CD4-positive, alpha-beta T cell treated with Interferon alpha-2 for 1 hour (primary cell): ENCODE results near the gene DMD.
"Not testable (repeated sequence)": the region's sequence is repeated elsewhere in the genome, so short reads cannot be mapped to it uniquely, and the experiment has no call there.

Experiments
- DNase-seq, 2 donors: peaks; one replicate each; pipeline ENCODE4 v3.0.0-alpha.2; 2020 to 2022

Gene DMD

DNA sequence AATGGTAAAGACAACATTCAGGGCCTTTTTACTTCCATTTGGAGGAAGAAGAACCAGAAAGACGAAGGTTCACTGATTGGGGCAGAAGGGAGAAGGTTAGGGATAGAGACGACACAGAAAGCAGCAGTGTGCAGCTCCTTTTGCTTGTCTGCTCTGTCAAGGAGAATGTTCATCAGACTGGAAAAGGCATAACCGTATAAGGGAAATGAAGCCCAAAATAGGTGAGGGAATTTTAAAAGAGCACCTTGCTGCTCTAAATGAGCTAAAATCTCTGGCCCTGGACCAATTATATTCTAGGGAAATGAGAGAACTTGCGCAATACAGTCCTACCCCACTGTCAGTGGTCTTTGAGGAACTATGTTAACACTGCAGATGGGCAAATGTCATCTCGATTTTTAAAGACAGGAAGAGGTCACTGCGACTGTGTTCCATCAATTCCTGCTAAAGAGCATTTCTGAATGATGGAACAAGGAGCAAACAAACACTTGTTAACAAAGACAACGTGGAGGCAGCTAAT lies 1229.7 kb downstream of the DMD start:
- DNase-seq: no peak

DNA sequence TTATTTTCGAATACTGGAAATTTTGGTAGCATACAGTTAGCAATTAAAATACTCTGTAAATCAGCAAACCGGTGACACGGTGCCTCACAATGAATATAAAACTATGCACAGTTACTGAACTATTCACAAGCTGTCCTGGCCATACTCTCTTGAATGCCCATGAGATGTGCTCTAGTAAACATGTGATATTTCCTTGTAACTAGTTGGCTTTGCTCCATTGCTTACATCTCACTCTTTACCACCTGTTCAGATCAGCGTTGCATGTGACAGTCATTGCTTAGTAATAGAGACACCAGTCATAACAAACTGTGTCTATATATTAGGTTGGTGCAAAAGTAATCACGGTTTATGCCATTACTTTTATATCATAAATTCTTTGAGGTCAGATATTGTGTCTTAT lies 1241.6 kb downstream of the DMD start:
- no peak for DNase-seq

DNA sequence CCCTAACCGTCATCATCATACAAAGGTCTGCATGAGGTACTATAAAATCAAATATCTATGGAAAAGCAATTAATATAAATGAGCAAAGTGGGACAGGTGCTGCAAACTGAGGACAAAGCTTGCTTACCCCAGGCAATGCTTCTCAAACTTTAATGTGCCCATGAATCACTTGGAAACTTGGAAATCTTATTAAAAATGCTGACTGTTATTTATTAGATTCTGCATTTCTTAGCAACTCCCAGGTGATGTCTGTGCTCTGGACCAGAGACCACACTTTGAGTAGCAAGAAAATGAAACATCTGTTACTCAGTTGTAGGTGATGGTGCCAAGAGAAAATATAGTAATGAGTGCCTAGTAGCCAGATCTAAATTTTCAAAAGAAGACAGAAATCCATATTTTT lies 1249.1 kb downstream of the DMD start:
- DNase-seq: no peak

DNA sequence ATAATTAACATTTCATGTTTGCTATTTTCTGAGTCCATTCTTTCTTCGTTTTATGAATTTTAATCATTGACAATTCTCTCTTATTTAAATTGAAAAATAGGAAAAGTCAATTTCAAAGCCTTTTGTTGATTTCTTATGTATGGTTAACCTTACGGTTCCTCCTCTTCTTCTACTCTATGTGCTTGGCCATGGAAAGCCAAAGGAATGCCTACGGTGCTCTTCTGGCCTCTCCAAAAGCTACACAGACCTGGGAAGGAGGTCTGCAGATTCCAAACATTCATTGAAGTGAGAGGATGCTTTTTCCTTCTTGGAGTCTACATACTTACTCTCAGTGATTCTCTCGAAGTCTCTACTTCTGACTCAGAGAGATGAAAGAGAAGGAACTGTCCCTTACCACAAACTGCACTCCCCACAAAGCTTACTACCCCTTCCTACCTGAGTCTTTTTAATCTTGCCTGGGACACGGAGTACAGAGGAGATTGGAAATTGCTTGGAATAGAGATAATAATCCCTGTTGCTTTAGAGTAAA lies 1276.4 kb downstream of the DMD start:
- DNase-seq: no peak

DNA sequence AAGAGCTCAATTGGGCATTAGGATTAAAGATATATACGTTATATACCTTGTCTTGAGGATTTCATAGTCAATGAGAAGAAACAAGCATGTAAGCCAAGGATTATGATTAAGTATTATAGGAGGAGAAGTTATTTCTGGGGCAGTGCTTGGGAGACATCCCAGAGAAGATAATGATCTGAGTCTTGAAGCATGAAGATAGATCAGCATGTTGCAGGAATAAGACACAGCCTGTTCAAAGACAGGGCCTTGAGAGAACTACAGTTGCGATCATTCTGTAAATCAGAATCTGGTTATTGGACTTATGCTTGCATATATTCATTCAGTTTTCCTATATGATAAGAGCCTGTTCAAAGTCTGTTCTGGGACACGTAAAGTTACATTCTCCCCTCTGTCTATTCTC lies 1277.3 kb downstream of the DMD start:
- no peak for DNase-seq

DNA sequence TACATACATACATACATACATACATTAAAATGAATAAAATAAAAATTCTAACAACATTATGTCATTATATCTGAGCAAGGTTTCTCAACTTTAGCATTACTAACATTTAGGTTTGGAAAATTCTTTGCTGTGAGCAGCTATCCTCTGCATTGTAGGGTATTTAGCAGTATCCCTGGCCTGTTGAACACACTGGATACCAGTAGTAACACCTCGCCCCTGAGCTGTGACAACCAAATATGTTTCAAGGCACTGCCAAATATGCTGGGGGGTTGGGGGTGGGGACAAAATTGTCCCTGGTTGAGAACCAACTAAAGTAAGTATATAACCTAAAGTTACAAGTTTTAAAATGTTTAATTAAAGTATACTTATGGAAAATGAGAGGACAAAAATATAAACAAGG lies 1278.6 kb downstream of the DMD start:
- no peak for DNase-seq

DNA sequence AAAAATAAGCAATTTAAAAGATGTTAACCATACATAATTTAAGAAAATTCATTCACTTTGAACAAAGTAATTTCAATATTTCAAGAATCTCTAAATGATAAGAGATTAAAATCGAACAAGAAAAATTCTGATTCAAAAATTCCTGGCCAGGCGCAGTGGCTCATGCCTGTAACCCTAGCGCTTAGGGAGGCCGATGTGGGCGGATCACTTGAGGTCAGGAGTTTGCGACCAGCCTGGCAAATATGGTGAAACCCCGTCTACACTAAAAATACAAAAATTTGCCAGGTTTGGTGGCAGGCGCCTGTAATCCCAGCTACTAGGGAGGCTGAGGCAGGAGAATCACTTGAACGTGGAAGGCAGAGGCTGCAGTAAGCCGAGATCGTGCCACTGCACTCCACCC lies 1279.0 kb downstream of the DMD start:
- not testable (repeated sequence) for DNase-seq

DNA sequence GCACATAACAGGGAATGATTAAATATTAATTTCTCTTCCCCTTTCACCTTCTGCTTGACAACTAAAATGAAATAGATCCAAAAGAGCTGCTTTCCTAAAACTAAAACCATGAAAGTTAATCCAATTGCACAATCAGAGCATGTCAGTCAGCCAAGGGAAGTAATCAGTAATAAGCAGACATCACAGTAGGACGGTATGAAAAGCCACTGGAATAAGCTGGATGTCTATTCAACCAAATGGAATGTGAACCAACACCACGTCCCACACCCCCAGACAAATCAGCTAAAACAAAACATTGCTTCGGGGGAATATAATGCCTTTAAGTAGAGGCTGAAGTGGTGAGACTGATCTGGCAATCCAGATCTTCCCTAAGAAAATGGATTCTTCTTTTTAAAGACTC lies 1280.1 kb downstream of the DMD start:
- DNase-seq: no peak

DNA sequence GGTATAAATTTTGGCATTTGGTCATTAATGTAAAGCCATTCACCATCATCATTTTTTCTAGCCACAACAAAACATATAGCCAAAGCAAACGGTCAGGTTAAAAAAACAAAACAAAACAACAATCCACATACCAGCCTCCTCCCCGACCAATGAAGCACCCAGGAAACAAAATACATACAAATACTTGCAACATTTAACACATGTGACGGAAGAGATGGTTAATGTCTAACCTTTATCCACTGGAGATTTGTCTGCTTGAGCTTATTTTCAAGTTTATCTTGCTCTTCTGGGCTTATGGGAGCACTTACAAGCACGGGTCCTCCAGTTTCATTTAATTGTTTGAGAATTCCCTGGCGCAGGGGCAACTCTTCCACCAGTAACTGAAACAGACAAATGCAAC lies 1282.0 kb downstream of the DMD start:
- no peak for DNase-seq

DNA sequence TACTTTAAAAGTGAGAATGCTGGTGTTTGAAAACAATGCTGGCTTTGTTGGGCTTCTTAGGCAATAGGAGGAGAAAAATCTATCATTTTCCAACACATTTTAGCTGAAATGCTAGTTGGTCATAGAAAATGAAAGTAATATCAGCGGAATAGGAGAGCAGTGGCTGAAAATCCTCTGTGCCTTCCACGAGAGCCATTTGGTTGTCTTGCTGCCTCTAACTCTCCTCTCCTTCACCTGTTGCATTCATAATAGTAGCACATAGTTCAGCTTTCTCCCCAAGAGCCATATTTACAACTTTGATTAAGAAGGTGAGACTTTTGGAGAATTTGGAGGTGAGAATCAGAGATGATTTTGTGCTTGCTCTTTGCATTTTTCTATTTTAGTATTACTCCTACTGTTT lies 1290.1 kb downstream of the DMD start:
- DNase-seq: no peak

DNA sequence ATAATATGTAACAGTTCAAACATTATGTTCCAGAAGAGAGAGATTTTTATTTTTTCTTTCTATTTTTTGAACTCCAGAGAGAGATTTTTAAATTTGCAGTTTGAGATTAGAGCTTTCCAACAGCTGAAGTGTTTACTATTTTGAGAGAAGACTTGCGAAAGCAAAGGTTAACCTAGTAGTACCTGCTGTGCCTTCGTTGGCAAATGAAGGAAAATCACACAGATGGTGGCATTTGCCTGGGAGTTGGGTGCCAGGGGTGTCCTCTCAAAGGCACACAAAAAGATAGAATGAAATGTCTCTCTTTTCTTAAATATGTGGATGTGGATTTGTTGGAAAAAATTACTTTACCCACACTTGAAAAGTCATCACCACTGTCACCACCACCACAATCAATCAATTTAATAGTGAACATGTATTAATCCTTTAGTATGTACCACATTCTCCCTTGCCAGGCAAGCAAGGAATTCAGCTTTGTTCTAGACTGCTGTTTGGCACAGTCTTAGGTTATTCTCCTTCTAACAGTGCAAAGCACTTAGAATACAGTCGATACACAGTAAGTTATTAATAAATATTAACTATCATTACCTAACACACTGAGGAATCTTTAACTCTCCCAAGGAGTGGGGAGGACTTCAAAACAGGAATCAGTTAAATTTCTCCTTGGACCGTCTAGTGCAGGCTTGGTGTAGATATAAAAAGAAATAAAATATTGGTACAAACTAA lies 1301.3 kb downstream of the DMD start:
- DNase-seq: no peak

DNA sequence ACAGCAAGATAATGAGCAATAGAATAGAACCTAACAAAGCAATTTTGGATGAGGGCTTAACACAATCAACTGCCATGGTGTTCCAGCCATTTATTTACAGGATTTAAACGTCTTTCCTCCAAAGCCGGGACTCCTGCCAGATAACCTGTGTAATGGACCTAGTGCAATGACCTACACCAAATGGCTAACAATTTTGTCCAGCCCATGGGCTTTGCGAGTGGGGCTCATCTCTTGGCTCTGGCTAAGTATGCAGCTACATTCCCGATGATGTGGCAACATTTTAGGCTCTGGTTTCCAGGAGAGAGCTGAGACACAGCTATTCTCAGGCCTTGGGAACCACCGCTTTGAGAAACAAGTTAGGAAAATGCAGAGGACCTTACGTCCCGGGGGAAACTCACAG lies 1317.2 kb downstream of the DMD start:
- DNase-seq: no peak

DNA sequence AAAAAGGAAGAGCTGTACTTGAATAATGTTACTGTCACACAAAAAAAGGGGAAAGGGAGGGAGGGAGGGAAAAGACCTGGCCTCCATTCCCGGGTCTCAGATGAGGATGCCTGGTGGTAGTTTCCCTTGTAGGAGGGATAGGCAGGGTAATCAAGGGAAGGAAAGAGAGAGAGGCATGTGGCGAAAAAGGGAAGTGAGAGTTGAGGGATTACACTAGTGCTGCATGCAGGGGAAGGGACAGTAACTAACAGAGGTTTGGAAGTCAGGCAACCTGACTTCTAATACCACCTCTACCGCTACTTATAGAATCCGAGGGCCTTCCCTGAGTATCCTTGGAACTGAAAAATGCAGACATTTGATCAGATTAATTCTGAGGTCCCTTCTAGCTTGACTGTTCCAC lies 1317.8 kb downstream of the DMD start:
- no peak for DNase-seq

DNA sequence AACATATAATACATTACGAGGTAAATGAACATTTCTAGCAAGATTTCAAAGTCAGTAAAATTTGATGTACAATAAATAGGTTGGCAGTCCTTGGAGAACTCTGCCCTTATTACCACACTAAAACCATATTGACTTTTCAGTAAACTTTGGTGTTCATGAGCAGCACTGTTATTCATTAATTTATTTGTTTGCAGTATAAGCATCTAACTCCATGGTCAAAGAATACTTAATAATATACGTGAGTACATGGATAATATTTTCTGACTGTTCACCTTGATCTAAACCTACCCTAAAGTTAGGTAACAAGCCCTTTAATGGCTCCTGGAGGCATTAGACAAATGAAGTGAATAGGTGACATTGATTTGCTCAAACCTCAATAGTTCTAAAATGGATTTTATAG lies 1322.3 kb downstream of the DMD start:
- no peak for DNase-seq

DNA sequence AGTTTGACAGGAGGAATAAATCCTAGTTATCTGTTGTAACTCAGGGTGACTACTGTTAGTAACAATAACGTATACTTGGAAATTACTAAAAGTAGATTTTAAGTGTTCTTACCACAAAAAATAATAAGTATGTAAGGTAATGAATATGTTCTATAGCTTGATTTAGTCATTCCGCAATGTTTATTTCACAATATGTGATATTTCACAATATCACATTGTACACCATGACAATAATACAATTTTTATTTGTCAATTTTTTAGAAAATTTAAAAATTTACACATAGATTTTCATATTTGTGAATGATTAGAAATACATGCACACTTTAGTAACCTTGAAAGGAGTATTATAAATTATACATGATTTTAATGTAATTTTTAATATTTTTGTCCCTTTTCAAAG lies 1326.8 kb downstream of the DMD start:
- no peak for DNase-seq

DNA sequence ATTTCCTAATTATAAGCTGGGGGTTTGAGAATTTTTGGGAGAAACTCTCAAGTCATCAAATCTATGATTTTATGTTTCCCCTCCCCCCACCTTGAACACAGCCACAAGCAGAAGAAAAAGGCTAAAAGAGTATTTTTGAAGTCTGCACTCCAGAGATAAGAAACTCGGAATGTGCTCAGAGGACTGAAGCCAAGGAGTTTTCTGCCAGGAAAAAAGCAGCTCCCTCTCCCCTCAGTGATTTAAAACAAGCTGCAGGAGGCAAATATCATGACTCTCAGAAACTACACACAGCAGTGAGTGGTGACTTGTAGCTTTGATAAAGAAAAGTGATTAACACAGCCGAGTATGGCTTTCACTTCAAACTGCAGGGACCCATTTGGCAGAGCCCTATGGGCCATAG lies 1339.3 kb downstream of the DMD start:
- DNase-seq: no peak

DNA sequence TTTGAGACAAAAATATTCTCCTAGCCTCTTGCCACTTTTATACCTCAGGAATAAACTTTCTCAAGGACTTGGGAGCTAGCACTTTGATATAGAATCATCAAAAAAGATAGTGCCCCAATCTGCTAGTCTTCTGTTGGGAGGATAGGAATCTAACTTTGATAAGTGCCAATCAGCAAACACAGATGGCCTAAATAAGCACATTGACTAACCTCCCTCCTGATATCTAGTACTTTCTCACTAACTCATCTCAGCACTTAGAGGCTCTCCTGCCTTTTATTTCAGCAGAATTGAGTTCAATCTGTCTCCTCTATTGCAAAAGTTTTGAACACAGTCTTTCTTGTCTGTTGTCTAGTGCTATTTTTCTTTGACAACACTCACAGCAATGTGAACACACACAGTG lies 1341.1 kb downstream of the DMD start:
- no peak for DNase-seq

DNA sequence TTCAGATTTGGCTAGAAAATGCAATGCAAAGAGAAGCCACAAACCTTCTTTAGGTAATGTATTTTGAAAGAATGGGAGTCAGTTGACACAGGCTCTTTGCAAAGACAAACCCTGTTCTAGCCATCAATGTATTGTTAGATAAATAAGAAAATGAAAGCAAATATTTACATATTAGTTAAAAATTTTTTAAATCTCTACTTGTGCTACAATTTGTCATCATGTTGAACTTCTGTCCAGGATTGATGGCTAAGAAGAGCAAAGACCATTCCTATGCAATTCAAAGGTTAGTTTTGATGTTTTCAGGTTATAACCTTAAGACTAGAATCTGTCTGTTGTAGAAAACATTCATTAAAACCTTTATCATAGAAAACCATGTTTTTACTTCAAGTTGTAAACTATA lies 1350.7 kb downstream of the DMD start:
- DNase-seq: no peak

DNA sequence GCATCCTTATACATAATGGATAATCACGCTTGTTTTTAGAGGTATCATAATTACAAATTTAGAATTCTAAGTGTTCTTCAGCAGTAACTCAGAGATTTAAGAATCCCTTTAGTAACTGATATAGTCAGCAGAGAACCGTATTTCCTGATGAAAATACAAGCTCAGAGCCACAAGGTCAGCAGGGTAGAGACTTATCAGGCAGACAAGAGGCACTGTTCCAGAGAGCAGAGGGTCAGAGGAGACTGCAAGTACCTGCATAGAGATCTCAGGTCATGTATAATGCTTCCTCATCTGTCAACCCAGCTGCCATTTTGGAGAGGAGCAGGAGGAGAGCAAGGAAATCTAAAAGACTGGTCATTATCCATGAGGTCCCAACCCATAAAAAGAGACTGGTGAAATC lies 1352.4 kb downstream of the DMD start:
- no peak for DNase-seq

DNA sequence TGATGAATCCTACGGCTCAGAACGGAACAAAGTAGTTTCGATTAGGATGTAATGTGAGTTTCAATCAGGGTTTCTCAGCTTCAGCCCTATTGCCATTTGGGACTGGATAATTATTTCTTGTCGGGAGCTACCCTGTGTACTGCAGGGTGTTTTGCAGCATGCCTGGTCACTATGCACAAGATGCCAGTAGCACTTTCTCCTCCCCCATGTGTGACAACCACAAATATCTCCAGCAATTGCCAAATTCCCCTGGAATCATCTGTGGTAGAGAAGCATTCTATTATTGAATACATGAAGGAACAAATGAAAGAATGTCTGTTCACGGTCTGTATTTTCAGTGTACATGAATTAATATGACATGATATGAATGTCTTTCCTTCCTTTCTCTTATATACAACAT lies 1356.6 kb downstream of the DMD start:
- DNase-seq: no peak

DNA sequence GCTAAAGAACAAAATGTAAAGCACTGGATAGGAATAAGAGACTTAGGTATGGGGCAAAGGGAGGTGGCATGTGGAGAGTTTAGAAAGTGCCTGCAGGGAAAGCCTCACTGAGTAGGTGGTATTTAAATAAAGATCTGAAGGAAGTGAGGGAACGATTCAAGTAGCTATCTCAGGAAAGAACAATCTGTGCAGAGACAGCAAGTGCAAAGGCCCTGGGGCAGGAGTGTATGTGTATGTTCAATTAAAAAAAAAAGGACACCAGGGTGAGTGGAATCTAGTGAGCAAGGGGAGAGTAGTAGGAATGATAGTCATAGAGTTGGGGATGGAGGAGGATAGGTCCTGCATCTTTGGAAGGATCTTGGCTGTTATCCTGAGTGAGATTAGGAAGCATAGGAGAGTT lies 1359.6 kb downstream of the DMD start:
- DNase-seq: no peak

DNA sequence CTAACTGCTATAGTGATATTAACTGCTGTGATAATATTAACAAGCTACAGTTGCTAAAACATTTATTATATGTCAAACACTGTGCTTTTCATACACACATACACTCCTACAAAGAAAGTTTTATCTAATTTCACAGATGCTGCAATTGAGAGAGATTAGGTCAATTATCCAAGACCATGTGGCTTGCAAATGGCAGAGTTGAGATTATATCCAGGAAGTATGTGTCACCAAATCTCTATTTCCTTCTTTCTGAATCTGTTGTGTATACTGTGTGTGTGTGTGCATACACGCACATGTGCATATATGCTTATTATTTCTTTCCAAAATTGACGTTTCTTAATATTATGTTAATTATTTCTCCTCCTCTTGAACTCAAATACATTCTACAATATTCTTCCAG lies 1363.6 kb downstream of the DMD start:
- no peak for DNase-seq

DNA sequence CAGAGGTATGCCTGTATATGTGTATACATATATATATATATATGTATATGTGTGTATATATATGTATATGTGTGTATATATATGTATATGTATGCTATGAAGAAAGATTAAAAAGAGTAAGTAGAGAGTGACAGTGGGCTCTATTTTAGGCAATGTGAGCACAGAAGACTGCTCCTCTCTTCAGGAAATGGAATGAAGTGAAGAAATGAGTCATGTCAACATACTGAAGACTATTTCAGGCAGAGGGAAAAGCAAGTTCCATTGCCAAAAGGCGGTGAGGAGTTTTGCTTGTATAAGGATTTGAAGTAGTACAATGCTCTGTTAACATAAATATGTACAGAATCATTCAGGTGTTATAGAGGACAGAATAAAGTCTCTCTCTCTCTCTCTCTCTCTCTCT lies 1366.3 kb downstream of the DMD start:
- no peak for DNase-seq

DNA sequence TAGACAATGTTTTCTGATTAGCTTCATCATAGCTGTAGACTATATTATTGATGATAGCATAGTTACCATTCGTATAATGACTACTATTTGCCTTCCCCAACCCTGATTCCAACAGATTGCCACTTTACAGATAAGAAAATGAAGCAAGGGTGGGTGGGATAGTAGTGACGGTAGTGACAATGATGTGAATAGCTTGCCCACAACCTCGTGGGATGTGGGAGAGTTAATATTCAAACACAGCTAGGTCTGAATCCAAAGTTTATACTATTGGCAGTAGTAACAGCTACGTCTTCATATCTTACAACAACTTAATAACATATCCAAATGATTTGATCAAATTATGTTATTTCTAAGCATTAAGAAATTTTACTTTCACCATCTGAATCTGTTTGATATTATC lies 1372.7 kb downstream of the DMD start:
- no peak for DNase-seq

DNA sequence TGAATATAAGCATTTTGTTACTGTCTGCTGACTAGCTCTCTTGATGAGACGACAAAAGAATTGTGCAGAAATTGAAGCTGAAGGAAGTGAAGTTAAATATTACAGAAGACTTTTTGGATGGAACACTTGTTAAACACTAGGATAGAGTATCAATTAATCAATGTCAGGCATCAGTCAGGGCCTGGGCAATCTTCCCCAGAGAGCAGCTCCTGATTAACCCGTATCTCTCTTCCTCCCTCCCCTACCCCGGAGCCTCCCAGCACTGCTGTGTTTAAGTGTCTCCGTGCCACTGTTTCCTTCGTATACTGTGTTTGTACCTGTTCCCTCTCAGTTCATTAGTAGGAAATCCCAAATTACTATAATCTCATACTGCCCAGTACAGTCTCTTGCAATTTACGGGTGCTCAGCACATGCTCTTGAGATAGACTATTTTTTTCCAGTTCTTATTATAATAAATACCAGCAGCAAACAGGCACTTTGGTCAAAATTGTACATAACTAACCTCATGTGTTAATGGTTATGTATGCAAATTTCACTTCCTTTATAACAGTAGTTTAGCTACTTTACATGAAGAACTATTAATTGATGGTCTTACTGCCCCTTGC lies 1373.8 kb downstream of the DMD start:
- DNase-seq: no peak
